Measurements from ENCODE around the gene TBC1D12.

- TF ChIP-seq, protein P1, sequence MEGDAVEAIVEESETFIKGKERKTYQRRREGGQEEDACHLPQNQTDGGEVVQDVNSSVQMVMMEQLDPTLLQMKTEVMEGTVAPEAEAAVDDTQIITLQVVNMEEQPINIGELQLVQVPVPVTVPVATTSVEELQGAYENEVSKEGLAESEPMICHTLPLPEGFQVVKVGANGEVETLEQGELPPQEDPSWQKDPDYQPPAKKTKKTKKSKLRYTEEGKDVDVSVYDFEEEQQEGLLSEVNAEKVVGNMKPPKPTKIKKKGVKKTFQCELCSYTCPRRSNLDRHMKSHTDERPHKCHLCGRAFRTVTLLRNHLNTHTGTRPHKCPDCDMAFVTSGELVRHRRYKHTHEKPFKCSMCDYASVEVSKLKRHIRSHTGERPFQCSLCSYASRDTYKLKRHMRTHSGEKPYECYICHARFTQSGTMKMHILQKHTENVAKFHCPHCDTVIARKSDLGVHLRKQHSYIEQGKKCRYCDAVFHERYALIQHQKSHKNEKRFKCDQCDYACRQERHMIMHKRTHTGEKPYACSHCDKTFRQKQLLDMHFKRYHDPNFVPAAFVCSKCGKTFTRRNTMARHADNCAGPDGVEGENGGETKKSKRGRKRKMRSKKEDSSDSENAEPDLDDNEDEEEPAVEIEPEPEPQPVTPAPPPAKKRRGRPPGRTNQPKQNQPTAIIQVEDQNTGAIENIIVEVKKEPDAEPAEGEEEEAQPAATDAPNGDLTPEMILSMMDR (IDR thresholded peaks at IDR 0.05): no peak
- TF ChIP-seq POLR2A (IDR thresholded peaks at IDR 0.05): no peak
Observed at GRCh38 chr10:94546901-94547185, 144.5 kb downstream of the TBC1D12 start.
